Bronchial epithelial cell (primary cell): ENCODE data around the gene DHX58. TPM values are rescaled to one million over a fixed set of nuclear protein-coding genes. Genes with fewer than 3 reads are reported as not detected.
"Not testable (repeated sequence)": the region's sequence is repeated elsewhere in the genome, so short reads cannot be mapped to it uniquely, and the experiment has no call there.

Experiments
- DNase-seq: peaks from one replicate; pipeline ENCODE4 v3.0.0-alpha.2; 2010; ENCODE audit warnings: low read depth
- FAIRE-seq: peaks from 2 replicates; lab custom pipeline; 2011; peaks lifted over from hg19 to GRCh38; lab: Jason Lieb, UNC
- H3K27me3 ChIP-seq: 2 replicates; pipeline ENCODE4 v1.5.1; 2011; ENCODE audit warnings: low read length; ENCODE audit not compliant: control insufficient read depth, insufficient read depth
- H3K36me3 ChIP-seq: 2 replicates; pipeline ENCODE4 v1.5.1; 2011; ENCODE audit warnings: low read length; ENCODE audit not compliant: control insufficient read depth, insufficient read depth
- H3K4me3 ChIP-seq: 2 replicates; pipeline ENCODE4 v1.5.1; 2011; ENCODE audit warnings: mild to moderate bottlenecking, low read depth, low read length, control low read depth
- total RNA-seq: library from RNA; depleted of rRNA; stranded (reverse); fragments of >200 nt; gene quantifications from 2 replicates; pipeline ENCODE4 v1.2.1, GENCODE V29; 2014
- TF ChIP-seq, protein P1 (sequence below): IDR thresholded peaks from 2 replicates; pipeline ENCODE4 v1.5.1; 2011; ENCODE audit warnings: mild to moderate bottlenecking, moderate library complexity, low read length, control low read depth, inconsistent platforms; ENCODE audit not compliant: insufficient read depth, severe bottlenecking

Gene DHX58
- total RNA-seq, 1 donor from 2014 or later: 5.0 TPM

DNA sequence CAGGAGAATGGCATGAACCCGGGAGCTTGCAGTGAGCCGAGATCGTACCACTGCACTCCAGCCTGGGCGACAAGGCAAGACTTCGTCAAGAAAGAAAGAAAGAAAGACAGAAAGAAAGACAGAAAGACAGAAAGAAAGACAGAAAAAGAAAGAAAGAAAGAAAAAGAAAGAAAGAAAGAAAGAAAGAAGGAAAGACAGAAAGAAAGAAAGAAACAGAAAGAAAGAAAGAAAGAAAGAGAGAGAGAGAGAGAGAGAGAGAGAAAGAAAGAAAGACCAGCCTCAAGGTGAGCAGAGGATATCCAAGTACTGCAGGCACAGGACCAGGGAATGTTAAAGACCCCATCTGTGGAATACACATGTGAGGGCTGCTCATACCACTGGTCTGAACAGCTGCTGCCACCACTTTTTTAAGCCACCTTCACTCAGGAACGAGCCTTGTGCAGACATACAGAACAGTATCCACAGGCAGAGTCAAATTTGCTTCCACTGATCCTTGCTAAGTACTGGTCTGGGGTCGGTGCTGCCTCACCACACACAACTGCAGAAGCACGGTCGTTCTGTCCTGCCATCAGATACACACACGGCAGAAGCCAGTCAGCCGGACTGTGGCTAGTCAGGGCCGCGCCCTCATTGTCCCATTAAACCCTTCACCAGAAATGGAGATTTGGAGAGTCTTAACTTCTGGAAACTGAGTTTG lies 34.5 kb upstream of the DHX58 start:
- DNase-seq: no peak
- H3K27me3 ChIP-seq: no peaks in the 10 kb centered on the region
- no peak for FAIRE-seq
- H3K4me3 ChIP-seq: no peak overlapping the region
- TF ChIP-seq, protein P1, sequence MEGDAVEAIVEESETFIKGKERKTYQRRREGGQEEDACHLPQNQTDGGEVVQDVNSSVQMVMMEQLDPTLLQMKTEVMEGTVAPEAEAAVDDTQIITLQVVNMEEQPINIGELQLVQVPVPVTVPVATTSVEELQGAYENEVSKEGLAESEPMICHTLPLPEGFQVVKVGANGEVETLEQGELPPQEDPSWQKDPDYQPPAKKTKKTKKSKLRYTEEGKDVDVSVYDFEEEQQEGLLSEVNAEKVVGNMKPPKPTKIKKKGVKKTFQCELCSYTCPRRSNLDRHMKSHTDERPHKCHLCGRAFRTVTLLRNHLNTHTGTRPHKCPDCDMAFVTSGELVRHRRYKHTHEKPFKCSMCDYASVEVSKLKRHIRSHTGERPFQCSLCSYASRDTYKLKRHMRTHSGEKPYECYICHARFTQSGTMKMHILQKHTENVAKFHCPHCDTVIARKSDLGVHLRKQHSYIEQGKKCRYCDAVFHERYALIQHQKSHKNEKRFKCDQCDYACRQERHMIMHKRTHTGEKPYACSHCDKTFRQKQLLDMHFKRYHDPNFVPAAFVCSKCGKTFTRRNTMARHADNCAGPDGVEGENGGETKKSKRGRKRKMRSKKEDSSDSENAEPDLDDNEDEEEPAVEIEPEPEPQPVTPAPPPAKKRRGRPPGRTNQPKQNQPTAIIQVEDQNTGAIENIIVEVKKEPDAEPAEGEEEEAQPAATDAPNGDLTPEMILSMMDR: no peak
- peaks cover 10% of the 10 kb centered on the region for H3K36me3 ChIP-seq

DNA sequence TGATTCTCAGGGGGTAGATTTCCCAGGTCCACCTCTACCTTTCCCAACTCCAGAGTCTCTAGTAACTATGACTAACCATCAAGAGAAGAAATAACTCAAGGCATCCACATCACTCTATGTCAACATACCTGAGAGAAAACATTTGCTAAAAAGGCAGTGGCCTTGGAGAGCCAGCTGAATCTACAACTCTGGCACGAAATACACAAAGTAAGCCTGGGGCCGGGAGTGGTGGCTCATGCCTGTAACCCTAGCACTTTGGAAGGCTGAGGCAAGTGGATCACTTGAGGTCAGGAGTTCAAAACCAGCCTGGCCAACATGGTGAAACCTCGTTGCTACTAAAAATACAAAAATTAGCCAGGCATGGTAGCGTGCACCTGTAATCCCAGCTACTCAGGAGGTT lies 30.6 kb upstream of the DHX58 start:
- not testable (repeated sequence) for H3K27me3 ChIP-seq, FAIRE-seq, H3K4me3 ChIP-seq
- DNase-seq: peak; percentile 20
- peaks cover 19% of the 10 kb centered on the region for H3K36me3 ChIP-seq

GRCh38 chr17:42142371-42142896 lies 29.9 kb upstream of the DHX58 start:
- no peak for DNase-seq
- no peak for FAIRE-seq
- H3K4me3 ChIP-seq: no peak overlapping the region
- TF ChIP-seq, protein P1: no peak
- peaks cover 19% of the 10 kb centered on the region for H3K36me3 ChIP-seq
- H3K27me3 ChIP-seq: no peaks in the 10 kb centered on the region

GRCh38 chr17:42141382-42141781 lies 28.9 kb upstream of the DHX58 start:
- TF ChIP-seq, protein P1: no peak
- Histone ChIP-seq H3K27me3 (no peaks in the 10 kb centered on the region), H3K4me3 (no peak overlapping the region), H3K36me3 (peaks cover 14% of the 10 kb centered on the region)
- DNase-seq (no peak), FAIRE-seq (no peak)

GRCh38 chr17:42140690-42141089 lies 28.2 kb upstream of the DHX58 start:
- not testable (repeated sequence) for H3K4me3 ChIP-seq, FAIRE-seq, H3K27me3 ChIP-seq, DNase-seq
- peaks cover 14% of the 10 kb centered on the region for H3K36me3 ChIP-seq

- Histone ChIP-seq H3K36me3 (peaks cover 13% of the 10 kb centered on the region), H3K27me3 (no peaks in the 10 kb centered on the region), H3K4me3 (no peak overlapping the region)
- TF ChIP-seq, protein P1: no peak
- DNase-seq: no peak
- FAIRE-seq: no peak
These were observed 26.4 kb upstream of the DHX58 start for GRCh38 chr17:42138749-42139492.
